Transverse colon (tissue), 4 donors: Measurements from ENCODE around the gene ADAMTS16. TPM values are rescaled to one million over a fixed set of nuclear protein-coding genes. Genes with fewer than 3 reads are reported as not detected.

Experiments used
- DNase-seq: peaks from one replicate; pipeline ENCODE4 v3.0.0-alpha.2; 2019
- H3K27ac ChIP-seq, 4 donors: fragments of 200-600 bp; sonication (generic); 2 replicates each; pipeline ENCODE4 v1.5.1; 2016 to 2018; ENCODE audit warnings: inconsistent platforms in 4 of 4
- H3K27me3 ChIP-seq: fragments of 200-600 bp; sonication (generic); 2 replicates; pipeline ENCODE4 v1.5.1; 2017; ENCODE audit warnings: inconsistent platforms
- H3K36me3 ChIP-seq, 4 donors: fragments of 200-600 bp; sonication (generic); 2 replicates each; pipeline ENCODE4 v1.5.1; 2017 to 2019; ENCODE audit warnings: inconsistent platforms in 4 of 4
- H3K4me1 ChIP-seq, 4 donors: fragments of 200-600 bp; sonication (generic); 2 replicates each; pipeline ENCODE4 v1.5.1; 2017 to 2020; ENCODE audit warnings: inconsistent platforms in 4 of 4
- H3K4me3 ChIP-seq, 4 donors: fragments of 200-600 bp; sonication (generic); 1 replicate in 1 of 4; 2 replicates in 3 of 4; pipeline versions ENCODE4 v1.5.1 to v1.6.1; 2017 to 2019; ENCODE audit warnings: inconsistent platforms in 4 of 4
- H3K9me3 ChIP-seq, 2 donors: fragments of 200-600 bp; sonication (generic); 2 replicates each; pipeline ENCODE4 v1.5.1; 2017 to 2019; ENCODE audit warnings: inconsistent platforms in 2 of 2
- EP300 ChIP-seq: sonication (generic); formaldehyde crosslinking; IDR thresholded peaks from one replicate; pipeline ENCODE4 v1.6.1; 2017; ENCODE audit warnings: antibody characterized with exemption, low read depth
- POLR2A ChIP-seq: fragments of 450-650 bp; IDR thresholded peaks from one replicate; pipeline ENCODE4 v1.6.1; 2016; ENCODE audit warnings: antibody characterized with exemption, mild to moderate bottlenecking, moderate library complexity
- POLR2AphosphoS5 ChIP-seq, 3 donors: sonication (generic); formaldehyde crosslinking; IDR thresholded peaks; one replicate each; pipeline ENCODE4 v1.6.1; 2016; ENCODE audit warnings: antibody characterized with exemption in 3 of 3
- WGBS, 2 donors: methylation state at CpG; one replicate each; pipeline ENCODE4 v1.1.5; 2018; ENCODE audit warnings: low coverage in 1 of 2; 5-methylcytosine and 5-hydroxymethylcytosine counted together
- in situ Hi-C, 4 donors: fragments of 200-750 bp; cut with MboI; loops; one replicate each; pipeline versions ENCODE4 v1.15.0 to v1.15.1; 2017; ENCODE audit warnings: low sequenced_read_pairs in 3 of 4, low pct_ligation_motif_present in 1 of 4, low pct_unique_long_range_greater_than_20kb in 1 of 4
- intact Hi-C: fragments of 100-400 bp; cut with DNase I; formaldehyde crosslinking; loops from one replicate; pipeline ENCODE4 v1.15.1; 2023; ENCODE audit warnings: low total_unique reads
- total RNA-seq, 4 donors: library from RNA; depleted of rRNA; stranded (reverse); fragments of >200 nt; gene quantifications; one replicate each; pipeline ENCODE4 v1.1.0, GENCODE V29; 2016
- TF ChIP-seq, protein P1 (sequence below), 5 experiments: fragments of 200-600 bp in 3 of 5; fragments of 450-650 bp in 2 of 5; sonication (generic) in 3 of 5; IDR thresholded peaks; 1 replicate in 2 of 5; 2 replicates in 3 of 5; pipeline ENCODE4 v1.5.1; 2016 to 2017; ENCODE audit warnings: antibody characterized with exemption in 5 of 5, inconsistent platforms in 3 of 5, mild to moderate bottlenecking in 2 of 5, moderate library complexity in 1 of 5

ADAMTS16 gene
- total RNA-seq, 4 donors from 2014 or later, result 0.68 to 4.4 TPM; not detected in 2

DNA sequence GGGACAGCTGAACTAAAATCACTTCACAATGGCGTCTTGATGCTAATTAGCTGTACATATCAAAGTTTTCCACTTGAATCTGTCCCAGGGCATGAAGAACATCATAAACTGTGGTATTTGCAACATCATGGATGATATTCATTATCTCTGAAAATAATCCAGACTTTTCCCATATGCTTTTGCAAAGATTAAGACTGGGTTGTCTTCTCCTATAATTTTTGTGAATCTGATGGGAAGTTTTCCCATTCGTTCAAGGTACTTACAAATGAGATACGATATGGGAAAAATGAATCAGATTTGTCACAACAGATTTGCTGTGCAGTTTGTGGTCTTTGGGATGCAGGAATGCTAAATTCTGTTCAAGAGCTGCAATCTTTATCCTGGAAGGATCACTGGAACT lies 17.4 kb upstream of the ADAMTS16 start:
- H3K27ac ChIP-seq, result no peak overlapping the region
- in situ Hi-C loops (no loop called here), intact Hi-C loops (no loop called here)
- H3K9me3 ChIP-seq, result no peaks in the 10 kb centered on the region
- no peak overlapping the region for H3K4me3 ChIP-seq
- no peaks in the 10 kb centered on the region for H3K36me3 ChIP-seq
- 67 to 77% methylated on average over 3 of the region's 3 CpGs for WGBS, 2 donors
- TF ChIP-seq, protein P1, sequence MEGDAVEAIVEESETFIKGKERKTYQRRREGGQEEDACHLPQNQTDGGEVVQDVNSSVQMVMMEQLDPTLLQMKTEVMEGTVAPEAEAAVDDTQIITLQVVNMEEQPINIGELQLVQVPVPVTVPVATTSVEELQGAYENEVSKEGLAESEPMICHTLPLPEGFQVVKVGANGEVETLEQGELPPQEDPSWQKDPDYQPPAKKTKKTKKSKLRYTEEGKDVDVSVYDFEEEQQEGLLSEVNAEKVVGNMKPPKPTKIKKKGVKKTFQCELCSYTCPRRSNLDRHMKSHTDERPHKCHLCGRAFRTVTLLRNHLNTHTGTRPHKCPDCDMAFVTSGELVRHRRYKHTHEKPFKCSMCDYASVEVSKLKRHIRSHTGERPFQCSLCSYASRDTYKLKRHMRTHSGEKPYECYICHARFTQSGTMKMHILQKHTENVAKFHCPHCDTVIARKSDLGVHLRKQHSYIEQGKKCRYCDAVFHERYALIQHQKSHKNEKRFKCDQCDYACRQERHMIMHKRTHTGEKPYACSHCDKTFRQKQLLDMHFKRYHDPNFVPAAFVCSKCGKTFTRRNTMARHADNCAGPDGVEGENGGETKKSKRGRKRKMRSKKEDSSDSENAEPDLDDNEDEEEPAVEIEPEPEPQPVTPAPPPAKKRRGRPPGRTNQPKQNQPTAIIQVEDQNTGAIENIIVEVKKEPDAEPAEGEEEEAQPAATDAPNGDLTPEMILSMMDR (IDR thresholded peaks at IDR 0.05), result no peak
- TF ChIP-seq EP300 (no peak), POLR2A (no peak), POLR2AphosphoS5 (IDR thresholded peaks at IDR 0.05) (no peak)
- H3K27me3 ChIP-seq, result no peaks in the 10 kb centered on the region
- H3K4me1 ChIP-seq, result no peaks in the 10 kb centered on the region
- no peak for DNase-seq

DNA sequence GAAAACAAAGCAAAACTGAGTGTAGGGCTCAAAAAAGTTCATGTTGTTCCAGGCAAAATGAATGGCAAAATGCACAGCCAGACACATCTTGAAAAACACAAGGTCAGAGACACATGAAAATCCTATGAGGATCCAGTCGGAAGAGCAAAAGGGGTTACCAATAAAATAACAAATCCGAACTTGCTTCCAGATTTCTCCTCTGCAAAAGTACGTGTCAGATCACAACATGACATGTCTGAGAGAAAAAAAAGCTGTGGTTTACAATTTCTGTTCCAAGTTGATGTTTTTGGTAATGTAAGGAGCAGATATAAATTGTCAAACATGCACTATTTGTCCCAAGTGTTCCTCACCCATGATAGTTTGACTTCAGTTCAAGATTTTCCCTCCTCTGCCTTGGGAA lies 15.9 kb upstream of the ADAMTS16 start:
- H3K27ac ChIP-seq, result no peak overlapping the region
- H3K4me3 ChIP-seq, result no peak overlapping the region
- no peaks in the 10 kb centered on the region for H3K4me1 ChIP-seq
- DNase-seq, result no peak
- TF ChIP-seq POLR2A, result no peak
- intact Hi-C loops (no loop called here), in situ Hi-C loops (no loop called here)
- WGBS, 2 donors, result 28 to 33% methylated on average over 2 to 3 of the region's 3 CpGs
- no peaks in the 10 kb centered on the region for H3K9me3 ChIP-seq
- H3K27me3 ChIP-seq, result no peaks in the 10 kb centered on the region
- H3K36me3 ChIP-seq, result no peaks in the 10 kb centered on the region

DNA sequence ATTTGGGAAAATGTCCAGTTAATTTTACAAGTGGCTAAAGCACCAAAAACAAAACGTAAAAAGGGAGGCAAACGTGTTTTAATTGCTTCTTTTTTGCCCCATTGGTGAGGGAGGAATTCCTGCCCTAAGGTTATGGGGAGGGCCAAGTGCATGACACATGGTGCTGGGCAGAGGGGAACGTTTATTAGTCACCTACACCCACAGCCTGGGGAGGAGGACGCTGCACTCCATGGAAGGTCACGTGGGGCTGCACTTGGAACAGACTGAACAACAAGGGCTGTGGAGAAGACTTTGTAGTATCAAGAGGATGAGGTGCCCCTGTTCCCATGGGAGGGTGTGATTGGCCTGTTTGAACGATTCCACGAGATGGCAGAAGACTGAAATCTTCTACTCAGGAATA lies 13.7 kb upstream of the ADAMTS16 start:
- TF ChIP-seq EP300 (no peak), POLR2A (no peak), POLR2AphosphoS5 (IDR thresholded peaks at IDR 0.05) (no peak)
- TF ChIP-seq, protein P1 (IDR thresholded peaks at IDR 0.05), result no peak
- Histone ChIP-seq H3K4me3 (no peak overlapping the region), H3K36me3 (no peaks in the 10 kb centered on the region), H3K27me3 (no peaks in the 10 kb centered on the region), H3K4me1 (no peaks in the 10 kb centered on the region), H3K9me3 (no peaks in the 10 kb centered on the region), H3K27ac (no peak overlapping the region)
- in situ Hi-C loops, result loop anchor here in 1 of 4 donors (25.0 kb wide), 2 partner anchors 239 to 286 kb away; partner anchors contain the start of gene ICE1
- 13 to 45% methylated on average over 3 to 7 of the region's 7 CpGs for WGBS, 2 donors
- intact Hi-C loops, result no loop called here
- DNase-seq, result no peak

DNA sequence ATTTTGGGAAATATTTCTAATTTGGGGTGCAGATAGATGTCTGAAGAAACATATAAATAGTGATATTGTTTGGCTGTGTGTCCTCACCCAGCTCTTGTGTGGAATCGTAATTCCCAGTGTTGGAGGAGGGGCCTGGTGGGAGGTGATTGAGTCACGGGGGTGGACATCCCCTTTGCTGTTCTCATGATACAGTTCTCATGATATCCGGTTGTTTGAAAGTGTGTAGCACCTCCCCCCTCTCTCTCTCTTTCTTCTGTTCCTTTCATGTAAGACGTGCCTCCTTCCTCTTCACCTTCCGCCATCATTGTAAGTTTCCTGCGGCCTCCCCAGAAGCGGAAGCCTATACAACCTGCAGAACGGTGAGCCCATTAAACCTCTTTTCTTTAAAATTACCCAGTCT lies 11.4 kb upstream of the ADAMTS16 start:
- WGBS, 2 donors, result 69 to 74% methylated on average over 5 to 8 of the region's 8 CpGs

More for the DNA sequence above, 11.4 kb upstream of the ADAMTS16 start:
- H3K4me1 ChIP-seq, result no peaks in the 10 kb centered on the region
- no peak for TF ChIP-seq EP300
- TF ChIP-seq POLR2A, result no peak
- TF ChIP-seq, protein P1 (IDR thresholded peaks at IDR 0.05), result no peak
- TF ChIP-seq POLR2AphosphoS5 (IDR thresholded peaks at IDR 0.05), result no peak
- no peaks in the 10 kb centered on the region for H3K9me3 ChIP-seq
- H3K27me3 ChIP-seq, result no peaks in the 10 kb centered on the region
- H3K36me3 ChIP-seq, result no peaks in the 10 kb centered on the region
- in situ Hi-C loops, result loop anchor here in 1 of 4 donors (25.0 kb wide), 2 partner anchors 241 to 284 kb away; partner anchors contain the start of gene ICE1
- H3K4me3 ChIP-seq, result no peak overlapping the region
- H3K27ac ChIP-seq, result no peak overlapping the region
- no peak for DNase-seq
- intact Hi-C loops, result no loop called here
